ENCODE data around the gene TMEM191C.
A peak's percentile ranks its signal among the peaks of the same experiment; 100 is the strongest.
"Not testable (repeated sequence)": the region's sequence is repeated elsewhere in the genome, so short reads cannot be mapped to it uniquely, and the experiment has no call there.

TMEM191C gene

DNA sequence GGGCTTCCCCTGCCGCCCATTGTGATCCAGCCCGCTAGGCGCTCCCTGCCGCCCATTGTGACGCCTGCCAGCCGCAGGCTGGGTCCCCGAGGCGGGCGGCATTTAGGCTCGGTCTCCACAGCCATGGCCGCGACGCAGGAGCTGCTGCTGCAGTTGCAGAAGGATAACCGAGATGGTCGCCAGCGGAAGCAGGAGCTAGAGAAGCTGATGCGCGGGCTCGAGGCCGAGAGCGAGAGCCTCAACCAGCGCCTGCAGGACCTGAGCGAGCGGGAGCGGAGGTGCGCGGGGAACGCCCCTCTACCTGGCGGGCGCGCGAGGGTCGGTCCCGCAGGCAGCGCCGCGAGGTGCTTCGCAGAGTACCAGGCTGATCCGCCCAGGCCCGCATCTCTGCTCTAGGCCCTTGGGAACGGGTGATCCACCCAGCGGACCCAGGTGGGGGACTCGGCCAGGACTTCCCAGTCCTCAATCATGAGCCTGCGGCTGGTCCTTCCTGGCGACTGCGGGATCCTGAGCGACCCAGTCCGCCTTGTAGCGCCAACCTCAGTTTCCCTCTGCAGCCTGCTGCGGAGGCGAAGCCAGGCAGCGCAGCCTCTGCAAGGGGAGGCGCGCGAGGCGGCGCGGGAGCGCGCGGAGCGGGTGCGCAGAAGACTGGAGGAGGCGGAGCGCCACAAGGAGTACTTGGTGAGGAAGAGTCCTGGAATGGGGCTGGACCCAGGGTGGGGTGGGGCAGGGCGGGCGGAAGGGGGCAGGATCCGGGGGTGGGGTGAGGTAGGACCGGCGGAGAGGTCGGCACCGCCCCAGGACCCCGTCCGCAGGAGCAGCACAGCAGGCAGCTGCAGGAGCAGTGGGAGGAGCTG, at the start of gene TMEM191C:
Gene TMEM191C (plus strand): TSS at position 51 of the 857 bp plus-strand sequence. CDS start 73 bp downstream, at position 124.
- H3K27ac ChIP-seq: peak within 1 kb of the TSS in 1 of 2 donors; percentile 76
- peak within 1 kb of the TSS; percentile 69 for H3K4me3 ChIP-seq
- not testable (repeated sequence) for DNase-seq (ENCODE audit: low spot score)

DNA sequence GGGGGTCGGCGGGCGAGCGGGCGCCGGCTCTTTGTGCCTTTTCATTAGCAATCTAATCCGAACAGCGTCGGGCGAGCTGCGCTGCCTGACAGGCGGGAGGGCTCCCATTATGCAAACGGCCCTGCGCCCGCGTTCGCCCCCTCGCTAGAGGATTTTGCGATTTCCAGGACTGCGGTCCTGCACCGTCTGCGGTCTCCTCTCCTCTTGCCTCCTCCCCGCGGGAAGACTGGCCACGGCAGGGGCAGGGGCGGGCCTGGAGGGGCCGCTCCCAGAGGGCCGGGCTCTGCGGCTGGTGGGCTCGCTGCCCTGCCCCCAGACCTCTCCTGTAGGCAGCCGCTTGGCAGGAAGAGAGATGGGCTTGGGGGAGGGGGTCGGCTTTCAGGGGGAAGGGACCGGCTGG, 49.3 kb upstream of the TMEM191C start:
- not testable (repeated sequence) for DNase-seq (ENCODE audit: low spot score)
- Histone ChIP-seq H3K27ac (peak overlapping the region in 1 of 2 donors; percentile 87), H3K4me3 (peak overlapping the region; percentile 71)

DNA sequence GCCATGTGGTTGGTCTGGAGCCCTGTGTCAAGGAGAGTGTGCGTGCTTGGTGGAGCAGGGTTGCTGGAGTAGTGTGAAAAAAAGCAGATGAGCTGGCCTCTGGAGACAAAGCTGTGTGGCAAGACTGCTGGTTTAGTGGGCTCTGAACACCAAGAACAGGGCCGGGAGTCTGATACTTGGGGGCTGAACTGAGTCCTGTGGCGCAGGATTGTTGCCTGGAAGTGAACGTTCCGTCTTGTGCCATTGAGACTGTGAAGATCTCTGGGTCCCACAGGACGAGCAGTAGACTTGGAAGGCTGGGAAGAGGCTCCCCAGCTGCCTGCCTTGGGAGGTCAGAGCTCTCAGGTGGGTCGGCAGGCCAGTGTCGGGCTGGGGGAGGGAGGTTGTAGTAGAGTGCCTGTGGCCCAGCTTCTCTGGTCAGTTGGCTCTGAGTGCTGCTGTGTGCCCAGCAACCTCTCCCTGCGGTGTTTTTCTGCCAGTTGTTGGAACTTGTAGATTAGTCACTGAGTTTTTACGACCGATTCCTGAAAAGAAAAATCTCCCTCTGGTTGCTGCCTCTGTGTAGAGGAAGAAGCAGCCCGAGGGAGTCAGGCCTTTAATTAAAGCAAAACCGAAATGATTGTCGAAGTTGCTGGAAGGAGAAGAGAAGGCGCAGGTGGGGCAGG, 48.1 kb upstream of the TMEM191C start:
- not testable (repeated sequence) for DNase-seq (ENCODE audit: low spot score); H3K4me3 ChIP-seq; H3K27ac ChIP-seq

DNA sequence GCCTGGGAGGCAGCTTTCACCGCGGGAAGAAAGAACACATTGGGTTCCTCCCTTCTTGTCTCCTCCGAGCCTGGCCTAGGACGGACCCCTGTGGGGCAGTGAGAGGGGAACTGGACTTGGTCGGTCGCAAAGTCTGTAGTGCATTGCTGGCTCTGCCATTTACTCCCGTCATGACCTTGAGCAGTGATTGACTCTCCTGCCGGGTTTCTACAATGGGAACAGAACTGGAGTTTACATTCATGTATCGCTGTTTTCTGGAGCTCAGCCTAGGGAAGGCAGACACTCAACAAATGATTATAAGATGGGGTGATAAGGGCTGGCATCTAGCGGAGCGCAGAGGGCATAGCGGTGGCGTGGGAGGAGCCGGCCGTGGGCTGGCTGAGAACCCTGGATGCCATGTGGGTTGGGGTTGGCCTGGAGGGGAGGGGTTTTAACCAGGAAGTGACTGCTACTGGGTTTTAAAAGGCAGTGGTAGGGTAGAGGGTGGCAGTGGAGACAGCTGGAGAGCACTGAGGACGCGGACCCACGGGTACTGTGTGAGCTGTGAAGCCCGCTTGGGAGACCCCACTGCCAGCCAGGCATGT, 46.9 kb upstream of the TMEM191C start:
- H3K4me3 ChIP-seq; DNase-seq (ENCODE audit: low spot score); H3K27ac ChIP-seq: not testable (repeated sequence)

DNA sequence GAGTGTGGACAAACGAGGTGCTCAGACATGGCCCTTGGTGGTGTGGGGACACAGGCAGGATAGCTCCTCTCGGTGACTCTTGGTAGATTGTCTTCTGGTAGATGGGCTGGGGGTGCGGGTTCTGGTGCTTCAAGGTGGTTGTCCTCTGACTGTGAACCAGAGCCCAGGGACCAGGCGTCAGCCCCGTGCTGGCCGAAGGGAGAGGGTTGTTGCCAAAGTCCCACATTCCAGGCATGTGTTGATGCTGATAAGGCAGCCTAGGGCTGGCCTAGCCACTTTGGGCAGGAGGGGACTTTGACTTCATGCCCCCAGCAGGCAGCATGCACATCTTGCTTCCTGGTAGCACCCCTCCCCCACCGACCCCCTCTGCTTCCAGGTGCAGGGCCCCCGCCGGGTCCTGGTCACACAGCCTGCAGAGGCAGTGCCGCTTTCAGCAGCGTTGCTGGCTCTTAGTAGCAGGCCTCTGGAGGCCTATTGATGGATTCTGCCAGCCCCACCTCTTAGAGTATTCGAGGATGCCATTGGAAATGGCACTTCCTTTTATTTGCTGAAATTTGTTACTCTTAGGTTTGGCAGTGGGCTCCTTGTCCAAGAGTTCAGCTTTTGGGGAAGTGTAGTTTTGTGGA, 43.0 kb upstream of the TMEM191C start:
- DNase-seq (ENCODE audit: low spot score); H3K27ac ChIP-seq; H3K4me3 ChIP-seq: not testable (repeated sequence)

DNA sequence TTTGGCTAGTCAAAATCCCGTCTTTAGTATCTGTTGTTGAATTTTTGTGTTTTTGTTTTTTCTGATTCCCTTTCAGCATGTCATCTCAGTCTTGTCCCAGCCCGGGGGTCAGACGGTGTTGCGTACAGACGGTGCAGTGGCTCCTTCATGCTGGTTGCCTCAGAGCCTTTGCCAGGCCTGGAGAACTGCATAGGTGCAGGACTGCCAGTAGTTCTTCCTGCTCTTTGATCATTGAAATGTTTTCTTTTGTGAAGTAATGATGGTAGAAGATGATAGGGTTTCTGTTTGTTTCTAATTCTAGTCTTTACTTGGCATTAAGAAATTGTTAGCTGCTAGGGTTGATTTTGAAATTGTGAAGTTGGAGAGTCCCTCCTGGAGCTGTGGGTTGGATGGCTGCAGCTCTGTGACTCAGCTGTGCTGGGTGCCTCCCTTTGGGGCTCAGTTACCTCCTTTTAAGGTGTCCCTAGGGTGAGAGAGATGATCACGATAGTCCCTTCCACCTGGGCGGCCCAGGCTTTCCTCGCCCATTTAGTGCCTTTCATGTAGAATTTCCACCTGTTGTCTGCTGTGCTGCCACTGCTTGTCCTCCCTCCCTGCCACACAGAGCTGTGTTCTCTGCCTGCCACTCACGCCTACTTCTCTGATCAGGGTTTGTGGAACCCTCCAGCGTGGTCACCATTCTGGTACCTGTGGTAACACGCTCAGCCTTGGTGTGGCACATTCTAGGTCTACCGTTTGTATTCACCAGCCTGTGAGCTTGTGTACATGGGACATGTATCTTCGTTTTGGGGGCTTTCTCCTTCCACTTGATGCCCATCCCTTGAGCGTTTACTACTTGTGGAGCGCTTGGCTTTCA, 32.6 kb upstream of the TMEM191C start:
- H3K27ac ChIP-seq; DNase-seq (ENCODE audit: low spot score); H3K4me3 ChIP-seq: not testable (repeated sequence)

DNA sequence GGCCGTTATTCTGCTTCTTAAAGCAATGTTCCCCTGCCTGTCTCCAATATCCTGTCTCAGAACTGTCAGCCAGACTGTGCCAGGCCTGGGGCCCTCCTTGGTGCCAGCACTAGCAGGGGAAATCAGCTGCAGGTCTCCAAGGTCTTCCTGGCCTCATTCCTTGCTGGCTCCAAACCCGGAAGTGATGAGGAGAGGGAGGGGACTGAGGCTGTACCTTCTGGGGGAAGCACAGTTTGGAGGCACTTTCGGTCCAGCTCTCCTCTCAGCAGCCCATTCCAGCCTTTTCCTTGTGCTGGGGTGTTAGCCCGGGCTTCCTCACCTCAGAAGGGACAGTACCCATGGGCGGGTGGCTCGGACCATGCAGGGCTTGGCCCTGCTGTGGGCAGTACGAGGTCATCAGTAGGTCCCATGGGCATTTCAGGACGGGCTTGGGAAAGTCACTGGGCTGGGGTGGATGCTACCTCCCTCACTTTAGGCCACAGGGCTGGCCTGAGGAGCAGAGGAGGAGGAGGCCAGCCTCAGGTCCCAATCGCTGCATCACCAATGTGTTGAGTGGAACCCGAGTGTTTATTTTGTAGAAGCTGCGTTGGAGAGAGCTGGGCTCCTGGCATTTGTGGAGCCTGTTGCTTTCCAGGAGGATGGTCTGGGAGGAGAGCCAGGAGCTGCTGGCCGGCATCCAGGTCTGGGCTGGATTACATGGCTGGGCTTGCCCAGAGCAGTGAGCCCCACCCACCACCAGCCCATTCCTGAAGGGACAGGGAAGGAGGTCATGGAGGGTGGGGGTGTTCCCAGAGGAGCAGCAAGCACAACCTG, 31.0 kb upstream of the TMEM191C start:
- H3K27ac ChIP-seq: peak overlapping the region in 1 of 2 donors; percentile 61
- DNase-seq (ENCODE audit: low spot score): not testable (repeated sequence)
- H3K4me3 ChIP-seq: peak overlapping the region; percentile 42

DNA sequence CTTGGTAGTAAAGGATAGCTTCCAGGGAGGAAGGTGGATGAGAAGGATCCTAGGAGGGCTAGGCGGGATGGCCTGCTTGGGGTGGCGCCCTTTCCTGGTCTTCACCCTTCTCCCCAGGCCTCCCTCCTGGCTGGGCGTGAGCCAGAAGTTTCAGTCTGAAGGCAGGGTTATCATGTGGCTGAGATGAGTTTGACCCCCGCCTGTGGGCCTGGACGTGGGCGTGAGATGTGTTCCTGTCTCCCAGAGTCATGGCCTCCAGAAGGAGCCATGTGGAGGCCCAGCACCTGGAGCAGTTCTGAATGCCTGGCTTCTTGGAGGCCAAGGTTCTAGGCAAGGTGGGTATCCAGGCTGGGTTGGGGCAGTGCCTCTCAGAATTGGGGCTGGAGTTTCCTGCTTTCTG, 29.2 kb upstream of the TMEM191C start:
- not testable (repeated sequence) for DNase-seq (ENCODE audit: low spot score); H3K27ac ChIP-seq; H3K4me3 ChIP-seq

DNA sequence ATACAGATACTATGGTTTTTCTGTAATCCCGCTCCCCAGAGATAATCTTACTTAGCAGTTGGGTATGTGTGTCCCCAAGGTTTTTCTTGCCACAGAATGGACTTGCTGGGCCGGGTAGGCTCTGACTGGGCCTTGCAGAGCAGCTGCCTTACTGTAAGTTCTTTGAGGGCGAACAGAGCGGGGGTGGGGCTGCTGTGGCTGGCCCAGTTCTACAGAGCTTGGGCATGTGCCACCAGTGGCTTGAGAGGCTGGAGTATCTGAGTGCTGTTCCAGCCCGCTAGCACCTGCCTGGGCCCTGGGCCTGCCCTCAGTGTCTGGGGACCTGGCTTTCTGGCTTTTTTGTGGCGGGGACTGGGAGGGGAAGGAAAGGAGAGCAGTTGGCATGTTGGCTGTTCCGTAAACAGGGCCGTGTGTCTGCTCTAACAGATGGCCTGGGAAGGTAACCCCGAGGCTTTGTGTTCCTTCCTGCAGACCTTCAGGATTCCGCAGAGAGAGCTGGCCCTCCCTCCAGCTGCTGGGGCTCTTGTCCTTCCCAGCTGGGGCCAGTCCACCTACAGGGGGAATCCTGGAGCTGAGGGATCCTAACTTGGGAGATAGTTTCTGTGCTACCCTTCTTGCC, 27.1 kb upstream of the TMEM191C start:
- DNase-seq (ENCODE audit: low spot score); H3K27ac ChIP-seq; H3K4me3 ChIP-seq: not testable (repeated sequence)

DNA sequence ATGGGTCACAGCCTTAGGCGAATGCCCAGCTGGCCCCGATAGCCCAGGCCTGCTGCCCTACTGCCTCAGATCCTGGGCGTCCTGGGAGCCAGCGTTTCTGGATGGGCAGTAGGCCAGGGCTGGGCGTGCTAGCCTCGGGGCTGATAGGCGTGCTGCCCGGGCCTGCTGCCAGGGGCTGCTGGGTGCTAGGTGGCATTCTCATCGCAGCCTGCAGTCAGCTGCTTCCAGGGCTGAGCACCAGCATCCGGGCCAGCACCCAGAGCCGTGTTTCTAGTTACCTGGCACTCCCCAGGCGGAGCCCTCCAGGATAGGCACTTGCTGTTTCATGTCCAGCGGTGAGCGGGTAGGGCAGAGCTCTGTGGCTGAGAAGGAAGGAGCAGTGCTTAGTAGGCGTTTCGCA, 26.5 kb upstream of the TMEM191C start:
- not testable (repeated sequence) for H3K27ac ChIP-seq; H3K4me3 ChIP-seq; DNase-seq (ENCODE audit: low spot score)

DNA sequence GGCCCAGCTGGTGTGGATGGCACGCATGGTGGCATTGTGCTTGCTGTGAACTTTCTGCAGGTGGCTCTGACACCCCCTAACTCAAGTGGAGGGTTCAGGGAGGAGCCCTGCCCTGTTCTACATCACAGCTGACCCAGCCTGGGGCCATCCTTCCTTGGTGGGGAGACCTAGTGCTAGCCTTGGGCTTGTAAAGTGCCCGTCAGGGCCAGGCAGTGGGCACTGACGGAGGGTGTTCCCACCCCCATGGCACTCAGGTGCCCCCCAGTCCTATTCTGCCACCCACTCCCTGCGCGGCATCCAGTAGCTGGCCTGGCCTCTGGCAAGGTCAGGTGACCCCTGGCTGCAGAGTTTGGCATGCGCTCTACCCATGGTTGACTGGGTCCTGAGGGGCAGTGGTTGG, 26.0 kb upstream of the TMEM191C start:
- DNase-seq (ENCODE audit: low spot score); H3K27ac ChIP-seq; H3K4me3 ChIP-seq: not testable (repeated sequence)

DNA sequence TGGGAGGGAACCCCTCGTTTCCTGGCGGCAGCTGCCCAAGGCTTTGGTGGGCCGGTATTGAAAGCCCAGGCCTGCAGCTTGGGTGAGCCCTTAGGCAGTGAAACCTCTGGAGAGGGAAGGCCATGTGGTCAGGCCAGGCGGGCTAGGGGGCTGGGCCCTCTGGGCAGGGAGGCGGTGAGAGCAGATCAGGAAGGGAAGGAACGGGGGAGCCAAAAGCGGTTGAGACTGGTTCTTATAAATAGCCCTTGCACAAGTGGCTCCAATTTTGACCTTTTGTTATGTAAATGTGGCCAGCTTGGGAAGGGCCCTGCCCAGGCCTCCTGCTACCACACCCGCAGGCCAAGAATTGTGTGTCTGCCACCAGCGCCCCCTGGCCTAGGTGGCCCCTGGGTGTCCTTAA, 25.1 kb upstream of the TMEM191C start:
- not testable (repeated sequence) for H3K27ac ChIP-seq; H3K4me3 ChIP-seq; DNase-seq (ENCODE audit: low spot score)

DNA sequence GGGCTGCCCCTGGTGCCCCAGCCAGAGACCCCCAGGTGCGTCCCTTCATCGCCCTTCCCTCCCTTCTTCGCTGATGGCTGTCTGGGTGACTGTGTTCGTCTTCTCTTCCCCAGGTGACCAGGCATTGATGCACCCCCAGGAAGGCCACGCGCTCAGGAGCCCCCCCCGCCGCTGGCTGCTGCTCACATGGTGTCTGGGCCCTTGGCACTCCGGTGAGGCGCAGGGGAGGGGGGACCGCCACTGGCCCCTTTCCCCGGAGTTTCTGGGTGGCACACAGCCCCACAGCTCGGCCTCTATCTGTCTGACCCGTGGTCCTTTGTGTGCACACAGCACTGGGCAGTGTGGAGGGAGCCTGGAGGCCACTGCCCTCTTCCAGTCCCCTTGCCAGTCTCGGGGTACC, 24.5 kb upstream of the TMEM191C start:
- not testable (repeated sequence) for H3K4me3 ChIP-seq, H3K27ac ChIP-seq

More for the DNA sequence above, 24.5 kb upstream of the TMEM191C start:
- DNase-seq (ENCODE audit: low spot score): not testable (repeated sequence)

All from coronary artery (tissue), 2 donors.